ENCODE results near the gene KRT76.

KRT76 gene

DNA sequence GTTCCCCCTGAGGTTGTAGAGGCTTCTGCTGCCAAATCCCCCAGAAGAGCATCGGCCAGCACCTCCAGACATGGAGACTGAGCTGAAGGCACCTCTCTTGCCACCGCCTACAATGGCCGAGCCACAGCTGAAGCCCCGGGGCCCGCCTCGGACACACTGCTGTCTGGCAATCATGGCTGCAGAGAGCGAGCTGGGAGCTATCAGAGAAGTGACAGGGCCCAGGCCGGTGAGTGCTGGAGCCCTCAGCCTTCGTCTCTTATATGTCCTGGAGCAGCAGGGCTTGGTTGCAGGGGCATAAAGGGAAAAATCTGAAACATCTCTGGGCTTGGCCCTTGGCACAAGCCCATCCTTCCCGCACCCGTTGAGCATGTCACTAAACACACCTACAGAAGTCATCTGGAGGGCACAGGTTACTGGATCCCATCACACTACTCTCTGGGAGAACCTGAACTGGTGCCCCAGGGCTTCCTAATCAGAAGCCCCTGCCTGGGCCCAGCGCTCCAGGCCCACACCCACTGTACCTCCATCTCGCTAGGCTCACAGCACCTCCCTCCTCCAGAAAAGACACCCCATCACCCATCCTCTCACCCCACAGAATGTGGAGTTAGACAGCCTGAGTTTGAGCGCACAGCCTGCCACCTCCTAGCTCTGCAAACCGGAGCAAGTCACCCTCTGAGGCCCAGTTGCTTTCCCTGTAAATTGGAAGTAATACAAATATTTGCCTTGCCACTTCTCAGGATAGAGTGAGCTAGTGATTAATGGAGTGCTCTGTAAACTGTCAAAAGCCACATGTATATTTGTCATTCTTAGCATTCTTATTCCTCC lies 37.0 kb upstream of the KRT76 start, which contains the start of gene KRT4:
TSS of gene KRT4 (minus strand) at position 232 of the 825 bp plus-strand sequence. CDS start at position 174, 58 bp downstream.
- H3K27ac ChIP-seq = peak within 1 kb of the TSS in 1 of 21 experiments; percentile 6
- H3K4me3 ChIP-seq = no peak within 1 kb of the TSS

GRCh38 chr12:52813203-52813819 lies 36.2 kb upstream of the KRT76 start:
- Histone ChIP-seq H3K4me3 (no peak overlapping the region), H3K27ac (no peak overlapping the region)

- Histone ChIP-seq H3K4me3 (no peak overlapping the region), H3K27ac (no peak overlapping the region)
Observed at GRCh38 chr12:52812749-52813148, 35.6 kb upstream of the KRT76 start.

GRCh38 chr12:52812073-52812400 lies 34.9 kb upstream of the KRT76 start:
- H3K4me3 ChIP-seq = no peak overlapping the region
- H3K27ac ChIP-seq = no peak overlapping the region

GRCh38 chr12:52811191-52812072 lies 34.3 kb upstream of the KRT76 start:
- H3K27ac ChIP-seq = no peak overlapping the region
- H3K4me3 ChIP-seq = no peak overlapping the region

DNA sequence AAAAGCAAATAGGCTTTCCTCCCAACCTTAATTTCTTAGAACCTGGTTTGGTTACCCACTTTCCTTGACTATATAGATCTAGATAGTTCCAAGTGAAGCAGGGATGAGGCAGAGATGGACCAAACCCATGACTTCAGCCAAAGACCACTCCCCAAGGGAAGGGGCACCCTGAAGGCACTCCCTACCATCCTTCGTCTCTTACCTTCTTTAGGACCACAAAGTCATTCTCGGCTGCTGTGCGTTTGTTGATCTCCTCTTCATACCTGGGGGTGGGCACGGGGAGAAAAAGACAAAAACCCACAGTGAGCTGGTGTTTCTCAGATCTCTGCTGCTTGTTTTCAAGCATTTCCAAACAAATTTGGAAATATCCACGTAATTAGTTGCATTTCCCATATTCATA lies 33.4 kb upstream of the KRT76 start:
- no peak overlapping the region for H3K4me3 ChIP-seq
- H3K27ac ChIP-seq = no peak overlapping the region

DNA sequence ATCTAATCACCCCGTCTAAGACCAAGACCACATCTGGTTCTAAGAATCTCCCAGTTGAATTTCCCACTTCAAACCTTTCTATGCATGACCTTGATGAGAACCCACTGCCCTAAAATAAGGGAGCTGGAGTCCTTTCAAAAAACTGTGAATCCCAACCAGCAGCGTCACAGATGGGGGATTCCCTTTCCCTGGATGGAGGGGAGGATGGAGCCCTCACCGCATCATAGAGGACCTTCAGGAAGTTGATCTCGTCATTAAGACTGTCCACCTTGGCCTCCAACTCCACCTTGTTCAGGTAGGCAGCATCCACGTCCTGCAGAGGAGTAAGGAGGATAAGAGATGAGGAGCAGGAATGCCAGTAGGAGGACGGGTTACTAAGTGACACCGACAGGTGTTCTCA lies 32.0 kb upstream of the KRT76 start:
- Histone ChIP-seq H3K27ac (no peak overlapping the region), H3K4me3 (no peak overlapping the region)

- no peak overlapping the region for H3K4me3 ChIP-seq
- no peak overlapping the region for H3K27ac ChIP-seq
Observed at GRCh38 chr12:52808573-52809160, 31.5 kb upstream of the KRT76 start.

GRCh38 chr12:52807544-52808470 lies 30.7 kb upstream of the KRT76 start:
- Histone ChIP-seq H3K27ac (no peak overlapping the region), H3K4me3 (no peak overlapping the region)

DNA sequence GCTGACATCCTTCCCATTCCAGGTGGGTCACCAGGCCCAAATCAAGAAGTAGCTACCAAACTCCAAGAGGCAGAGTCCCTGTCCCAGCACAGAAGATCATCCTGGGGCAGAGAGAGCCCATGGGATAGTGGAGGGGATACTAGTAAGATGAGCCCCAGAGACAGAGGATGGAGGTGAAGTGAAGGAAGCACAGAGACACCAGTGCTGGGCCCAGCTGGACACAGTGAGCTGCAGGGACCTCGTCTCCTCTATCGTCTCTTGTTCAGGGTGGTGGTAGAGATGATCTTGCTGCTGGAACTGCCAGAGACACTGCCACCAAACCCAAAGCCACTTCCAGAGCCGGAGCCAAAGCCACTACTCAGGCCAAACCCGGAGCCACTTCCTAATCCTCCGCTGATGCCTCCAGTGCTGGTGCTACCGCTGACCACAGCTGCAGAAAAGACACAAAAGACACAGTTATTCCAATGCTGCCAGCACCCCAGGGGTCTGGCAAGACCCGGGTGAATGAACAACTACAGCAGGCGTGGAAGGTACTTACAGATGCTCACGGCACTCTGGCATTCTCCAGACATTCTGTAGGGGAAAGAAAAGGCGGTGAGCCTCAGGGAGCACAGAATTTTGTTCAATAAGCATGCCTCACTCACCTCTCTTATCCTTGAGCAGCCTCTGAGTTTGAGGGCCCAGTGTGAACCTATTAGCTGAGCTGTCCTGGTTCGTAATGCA lies 29.8 kb upstream of the KRT76 start:
- no peak overlapping the region for H3K27ac ChIP-seq
- H3K4me3 ChIP-seq = no peak overlapping the region

DNA sequence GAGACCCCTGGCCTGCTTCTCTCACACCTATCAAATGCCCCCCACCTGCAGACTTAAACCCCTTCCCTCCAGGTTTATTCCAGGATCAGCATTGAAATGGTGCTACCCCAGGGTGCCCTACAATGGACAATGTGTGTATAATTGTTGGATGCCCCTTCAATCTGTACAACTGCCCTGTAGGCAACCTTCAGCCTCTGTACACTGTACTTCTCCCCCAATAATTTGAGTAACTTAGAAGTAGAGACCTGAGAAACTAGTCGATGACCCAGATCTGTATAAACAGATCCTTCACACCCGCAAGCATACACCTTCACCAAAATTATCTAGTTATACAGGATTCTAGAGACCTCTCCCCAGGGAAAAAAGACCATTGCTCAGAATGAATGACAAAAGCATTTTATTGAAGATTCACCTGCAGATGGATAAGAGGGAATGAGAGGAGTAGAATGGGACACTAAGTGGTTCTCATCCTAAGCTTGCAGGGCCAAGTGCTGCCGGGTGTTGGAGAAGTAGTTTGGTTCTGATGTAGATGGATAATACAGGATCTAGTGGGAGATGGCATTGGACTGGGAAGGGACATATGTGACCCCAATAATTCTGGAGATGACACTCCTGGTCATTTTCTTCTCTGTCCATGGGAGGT lies 29.1 kb upstream of the KRT76 start:
- H3K4me3 ChIP-seq = no peak overlapping the region

GRCh38 chr12:52805739-52806138 lies 28.6 kb upstream of the KRT76 start:
- H3K27ac ChIP-seq = no peak overlapping the region
- no peak overlapping the region for H3K4me3 ChIP-seq

More for the DNA sequence above, 29.1 kb upstream of the KRT76 start:
- no peak overlapping the region for H3K27ac ChIP-seq

- no peak overlapping the region for H3K4me3 ChIP-seq
- H3K27ac ChIP-seq = no peak overlapping the region
Observed at GRCh38 chr12:52805000-52805399, 27.9 kb upstream of the KRT76 start.

DNA sequence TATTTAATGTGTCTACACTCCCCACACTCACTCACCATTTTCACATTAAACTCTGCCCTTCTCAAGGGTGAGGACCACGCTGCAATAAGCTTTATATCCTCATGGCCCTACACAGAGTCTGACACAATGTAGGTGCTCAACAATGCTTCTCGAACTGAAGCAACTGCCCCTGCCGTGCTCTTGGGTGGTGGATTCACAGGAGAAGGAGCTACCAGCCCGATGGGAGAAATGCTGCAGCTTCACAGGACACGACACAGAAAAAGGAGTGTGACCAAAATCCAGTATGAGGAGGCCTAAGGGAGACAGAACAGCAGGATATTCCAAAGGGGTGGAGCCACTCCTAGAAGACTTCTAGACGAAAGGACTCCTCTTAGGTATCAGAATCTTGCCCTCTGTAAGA lies 25.3 kb upstream of the KRT76 start:
- no peak overlapping the region for H3K4me3 ChIP-seq

DNA sequence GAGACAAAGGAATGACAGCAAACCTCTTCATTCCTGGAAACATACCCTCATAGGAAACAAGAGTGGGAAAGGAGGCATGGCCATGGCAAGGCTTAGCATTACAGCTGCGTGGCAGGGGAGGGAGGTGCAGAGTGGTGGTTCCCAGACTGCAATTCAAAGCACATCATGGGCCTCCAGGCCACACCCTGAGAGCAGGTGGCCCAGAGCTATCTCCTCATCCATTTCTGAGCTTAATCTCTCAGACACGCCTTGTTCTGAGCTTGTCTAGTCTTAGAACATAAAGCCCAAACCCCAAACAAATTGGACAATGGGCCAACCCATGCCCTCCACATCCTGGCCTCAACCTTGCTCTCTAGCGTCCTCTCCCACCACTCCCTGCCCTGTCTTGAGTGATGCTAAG lies 24.6 kb upstream of the KRT76 start:
- no peak overlapping the region for H3K27ac ChIP-seq
- no peak overlapping the region for H3K4me3 ChIP-seq

More for the DNA sequence above, 25.3 kb upstream of the KRT76 start:
- H3K27ac ChIP-seq = no peak overlapping the region

DNA sequence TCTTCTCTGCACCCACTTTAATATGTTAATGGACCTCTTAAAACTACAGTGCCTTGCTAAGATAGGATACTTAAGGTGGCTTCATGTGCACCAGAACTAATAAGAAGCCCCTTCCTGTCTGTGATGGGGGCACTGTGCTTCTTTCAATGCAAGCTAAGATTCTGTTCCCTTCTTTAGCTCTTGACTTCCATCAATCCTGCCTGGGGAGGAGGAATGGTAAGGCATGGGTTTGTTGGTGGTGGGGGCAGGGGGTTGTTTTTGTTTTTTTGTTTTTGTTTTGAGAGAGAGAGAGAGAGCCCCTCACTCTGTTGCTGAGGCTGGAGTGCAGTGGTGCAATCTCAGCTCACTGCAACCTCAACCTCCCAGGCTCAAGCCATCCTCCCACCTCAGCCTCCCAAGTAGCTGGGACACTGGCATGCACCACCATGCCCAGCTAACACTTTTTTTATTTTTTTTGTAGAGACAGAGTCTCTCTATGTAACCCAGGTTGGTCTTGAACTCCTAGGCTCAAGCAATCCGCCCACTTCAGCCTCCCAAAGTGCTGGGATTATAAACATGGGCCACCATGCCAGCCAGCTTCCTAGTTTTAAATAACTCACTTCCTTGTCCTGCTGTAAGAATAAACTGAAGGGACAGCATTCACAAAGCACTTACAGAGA lies 23.2 kb upstream of the KRT76 start:
- Histone ChIP-seq H3K4me3 (no peak overlapping the region), H3K27ac (no peak overlapping the region)

GRCh38 chr12:52799505-52800211 lies 22.5 kb upstream of the KRT76 start:
- no peak overlapping the region for H3K4me3 ChIP-seq
- H3K27ac ChIP-seq = no peak overlapping the region

Measured in skin epidermis (tissue), 12 donors.